Dermis microvascular lymphatic vessel endothelial cell (primary cell): ENCODE data around the gene SYCN. TPM values are rescaled to one million over a fixed set of nuclear protein-coding genes. Genes with fewer than 3 reads are reported as not detected.
A peak's percentile ranks its signal among the peaks of the same experiment; 100 is the strongest.
"Not testable (repeated sequence)": the region's sequence is repeated elsewhere in the genome, so short reads cannot be mapped to it uniquely, and the experiment has no call there.

ENCODE experiments used
- DNase-seq, 2 donors: peaks; one replicate each; pipeline versions ENCODE4 v3.0.0 to v3.0.0-alpha.2; 2010; ENCODE audit warnings: low read depth in 2 of 2
- total RNA-seq: library from RNA; depleted of rRNA; stranded (reverse); fragments of >200 nt; gene quantifications from 2 replicates; pipeline ENCODE4 v1.2.1, GENCODE V29; 2014

The SYCN gene
- total RNA-seq, 1 donor from 2014 or later = not detected

DNA sequence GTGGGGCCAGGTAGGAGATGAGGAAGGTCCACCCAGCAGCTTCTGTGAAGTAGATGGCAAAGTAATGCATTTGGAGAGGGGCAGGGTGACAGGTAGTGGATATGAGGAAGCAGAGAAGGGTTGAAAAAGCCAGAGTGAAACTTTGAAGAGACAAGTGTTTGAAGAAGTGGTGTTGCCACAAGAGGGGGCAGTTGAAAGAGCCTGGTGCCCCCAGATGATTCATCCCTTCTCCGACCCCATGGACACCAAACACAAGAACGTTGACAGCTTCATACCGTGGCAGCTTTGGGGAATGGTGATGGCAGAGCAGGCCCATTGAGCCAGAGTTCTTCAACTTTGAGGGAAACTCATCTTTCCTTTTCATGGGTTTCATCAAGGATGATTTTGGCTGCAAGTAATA lies 20.8 kb upstream of the SYCN start:
- DNase-seq = no peak

- DNase-seq = peak in 1 of 2 donors; percentile 41
Measured at GRCh38 chr19:39223703-39224279, 19.7 kb upstream of the SYCN start.

- not testable (repeated sequence) for DNase-seq
Measured at GRCh38 chr19:39219108-39219507, 15.0 kb upstream of the SYCN start.

GRCh38 chr19:39218230-39219007 lies 14.4 kb upstream of the SYCN start:
- no peak for DNase-seq

GRCh38 chr19:39217094-39217493 lies 13.0 kb upstream of the SYCN start:
- no peak for DNase-seq

- not testable (repeated sequence) for DNase-seq
Measured at GRCh38 chr19:39215323-39215722, 11.3 kb upstream of the SYCN start.

DNA sequence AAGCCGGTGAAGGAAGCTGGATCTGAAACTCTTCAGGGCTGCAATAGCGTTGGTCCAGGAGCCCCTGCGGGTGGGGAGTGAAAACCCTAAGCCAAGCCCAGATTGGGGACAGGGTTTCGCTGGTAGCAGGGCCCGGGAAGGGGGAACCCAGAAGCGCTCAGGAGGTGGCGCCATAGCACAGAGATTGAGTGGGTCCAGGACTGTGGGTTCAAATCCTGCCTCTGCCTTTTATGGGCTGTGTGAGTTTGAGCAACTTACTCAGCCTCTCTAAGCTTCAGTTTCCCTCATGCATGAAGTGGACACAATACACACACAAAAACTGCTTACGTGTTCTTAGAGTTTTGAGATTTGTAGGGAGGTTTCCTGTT lies 8.3 kb upstream of the SYCN start:
- DNase-seq = peak in 1 of 2 donors; percentile 17

DNA sequence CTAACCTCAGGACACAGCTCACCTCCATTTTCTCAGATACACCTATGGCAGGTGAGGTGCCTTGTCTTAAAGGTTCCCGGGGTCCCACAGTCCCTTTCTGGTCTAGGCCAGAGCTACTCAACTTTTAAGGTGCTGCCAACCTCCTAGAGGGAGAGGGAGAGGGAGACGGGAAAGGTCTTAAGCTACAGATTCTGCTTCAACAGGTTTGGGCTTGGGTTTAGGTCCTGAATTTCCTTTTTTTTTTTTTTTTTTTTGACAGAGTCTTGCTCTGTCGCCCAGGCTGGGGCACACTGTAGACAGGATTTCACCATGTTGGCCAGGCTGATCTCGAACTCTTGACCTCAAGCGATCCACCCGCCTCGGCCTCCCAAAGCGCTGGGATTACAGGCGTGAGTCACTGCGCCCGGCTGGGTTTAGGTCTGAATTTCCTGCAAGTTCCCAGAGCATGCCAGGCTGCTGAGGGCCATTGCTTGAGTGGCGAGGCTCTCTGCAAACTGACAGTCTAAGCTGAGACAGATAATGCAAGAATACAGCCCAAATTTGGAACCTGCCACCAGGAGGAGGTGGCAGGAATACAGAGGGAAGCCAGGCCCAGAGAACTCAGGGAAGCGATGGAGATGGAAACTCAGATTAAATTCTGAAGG lies 7.8 kb upstream of the SYCN start:
- DNase-seq = no peak

DNA sequence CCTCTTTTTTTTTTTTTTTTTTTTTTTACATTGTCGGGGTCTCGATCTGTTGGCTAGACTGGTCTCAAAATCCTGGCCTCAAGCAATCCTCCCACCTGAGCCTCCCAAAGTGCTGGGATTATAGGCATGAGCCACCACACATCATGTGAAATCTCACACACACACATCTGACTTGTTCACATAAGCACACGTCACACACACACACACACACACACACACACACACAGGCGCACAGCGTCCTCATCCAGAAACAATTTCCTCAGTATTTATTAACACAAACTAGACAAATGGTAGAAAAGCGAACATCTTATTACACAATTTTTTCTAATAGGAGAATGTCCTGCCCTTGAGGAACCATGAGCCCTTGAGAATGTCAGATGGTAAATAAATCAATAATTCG lies 5.1 kb upstream of the SYCN start:
- DNase-seq = no peak

DNA sequence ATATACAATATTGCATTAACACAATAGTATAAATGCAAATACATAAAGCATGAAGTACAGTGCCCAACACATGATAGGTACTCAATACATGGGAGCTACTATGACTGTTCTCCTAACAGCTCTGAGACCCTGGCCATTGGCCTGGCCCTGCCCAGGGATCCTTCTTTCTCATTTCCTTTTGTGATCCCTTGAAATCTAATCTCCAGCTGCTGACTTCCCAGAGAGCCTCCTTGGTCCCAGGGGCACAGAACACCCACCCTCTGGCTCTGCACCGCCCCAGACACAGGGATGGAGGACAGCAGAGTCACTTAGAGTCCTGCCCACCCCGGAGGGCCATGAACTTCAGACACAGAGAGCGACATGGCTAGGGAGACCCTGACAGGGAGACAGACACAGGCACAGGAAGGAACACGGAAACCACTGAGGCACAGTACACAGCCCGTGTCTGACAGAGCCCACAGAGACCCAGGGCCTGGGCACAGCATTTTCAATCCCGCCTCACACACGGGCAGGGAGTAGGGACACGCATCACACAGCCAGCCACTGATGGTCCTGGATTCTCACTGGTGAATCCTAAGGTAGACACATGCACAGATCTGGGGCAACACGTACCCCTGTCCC lies 4.2 kb upstream of the SYCN start:
- DNase-seq = no peak

DNA sequence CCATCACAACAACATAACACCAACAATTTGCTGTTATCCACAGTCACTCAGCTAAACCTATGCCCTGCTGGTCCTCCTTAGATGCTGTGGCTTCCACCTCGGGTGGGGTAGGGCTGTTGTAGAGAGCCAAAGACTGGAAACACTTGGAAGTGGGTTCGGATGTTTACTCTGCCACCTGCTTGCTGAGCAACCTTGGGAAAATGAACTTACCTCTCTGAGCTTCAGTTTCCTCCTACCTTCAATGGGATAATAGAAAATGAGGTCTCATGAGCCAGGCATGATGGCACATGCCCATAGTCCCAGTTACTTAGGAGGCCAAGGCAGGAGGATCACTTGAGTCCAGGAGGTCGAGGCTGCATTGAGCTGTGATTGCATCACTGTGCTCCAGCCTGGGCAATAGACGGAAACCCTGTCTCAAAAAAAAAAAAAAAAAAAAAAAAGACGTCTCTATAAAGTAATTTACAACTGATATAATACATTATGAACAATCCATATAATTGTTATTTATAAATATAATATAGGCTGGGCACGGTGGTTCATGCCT lies 3.3 kb upstream of the SYCN start:
- DNase-seq = no peak

GRCh38 chr19:39206122-39206521 lies 2.1 kb upstream of the SYCN start:
- DNase-seq = no peak

DNA sequence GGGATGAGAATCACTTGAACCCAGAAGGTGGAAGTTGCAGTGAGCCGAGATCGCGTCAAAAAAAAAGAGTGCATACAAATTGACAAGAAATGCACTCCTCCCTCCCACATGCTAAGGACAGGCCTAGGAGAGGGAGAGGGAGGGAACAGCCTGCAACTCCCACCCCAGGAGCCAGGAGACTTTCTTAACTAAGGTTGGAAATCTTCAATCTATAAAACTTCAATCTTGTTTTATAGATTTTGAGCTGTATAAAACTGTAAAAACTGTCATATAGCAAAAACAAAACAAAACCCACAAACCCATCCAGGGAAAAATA lies 1.3 kb upstream of the SYCN start:
- no peak for DNase-seq

DNA sequence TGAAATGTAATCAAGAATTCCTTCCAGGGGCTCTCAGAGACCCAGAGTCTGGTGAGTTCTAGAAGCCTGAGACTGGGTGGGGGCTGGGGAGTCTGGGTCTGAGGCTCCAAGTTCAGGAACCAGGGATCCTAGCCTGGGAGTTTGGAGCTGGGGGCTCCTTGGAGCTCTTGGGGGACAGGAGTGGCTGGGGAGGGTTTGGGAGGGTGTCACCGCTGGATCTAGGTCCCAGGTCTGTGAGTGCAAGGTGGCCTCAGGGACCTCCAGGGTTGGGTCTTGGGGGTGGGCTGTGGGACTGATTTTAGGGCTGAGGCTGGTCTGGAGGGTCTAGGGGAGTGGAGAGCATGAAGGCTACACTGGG lies 1.1 kb downstream of the SYCN start:
- no peak for DNase-seq

DNA sequence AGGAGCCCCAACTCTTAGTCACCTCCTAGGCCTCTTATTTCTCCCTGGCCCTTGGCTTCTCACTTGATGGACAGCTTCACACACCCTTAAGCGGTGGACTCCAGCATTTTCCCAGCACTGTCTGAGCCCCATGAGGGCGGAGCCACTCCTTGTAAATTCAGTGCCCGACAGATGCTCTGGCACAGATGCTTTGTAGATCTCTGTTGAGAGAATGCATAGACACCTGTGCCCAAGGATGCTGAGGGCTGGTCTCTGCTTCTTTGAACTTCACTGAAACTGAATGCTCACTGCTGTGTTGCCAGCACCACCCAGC lies 3.3 kb downstream of the SYCN start:
- DNase-seq = no peak

- DNase-seq = no peak
Measured at GRCh38 chr19:39200066-39200802, 3.8 kb downstream of the SYCN start.

DNA sequence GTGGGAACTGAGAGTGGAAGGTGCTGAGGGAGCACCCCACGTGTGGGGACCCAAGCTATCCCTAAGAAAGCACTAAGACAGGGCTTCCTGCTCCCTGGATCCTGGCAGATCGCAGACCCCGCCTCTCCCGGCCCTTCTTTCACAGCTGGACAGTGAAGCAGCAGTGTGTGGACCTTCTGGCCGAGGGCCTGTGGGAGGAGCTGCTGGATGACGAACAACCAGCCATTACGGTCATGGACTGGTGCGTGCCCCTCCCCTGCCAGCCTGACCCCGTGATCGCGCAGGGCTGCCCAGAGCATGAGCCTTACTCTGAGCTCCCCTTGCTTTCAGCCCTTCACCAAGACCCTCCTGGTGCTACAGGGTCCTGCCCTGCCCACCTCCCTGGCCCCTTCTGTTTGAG lies 5.0 kb downstream of the SYCN start:
- DNase-seq = peak in 1 of 2 donors; percentile 36

DNA sequence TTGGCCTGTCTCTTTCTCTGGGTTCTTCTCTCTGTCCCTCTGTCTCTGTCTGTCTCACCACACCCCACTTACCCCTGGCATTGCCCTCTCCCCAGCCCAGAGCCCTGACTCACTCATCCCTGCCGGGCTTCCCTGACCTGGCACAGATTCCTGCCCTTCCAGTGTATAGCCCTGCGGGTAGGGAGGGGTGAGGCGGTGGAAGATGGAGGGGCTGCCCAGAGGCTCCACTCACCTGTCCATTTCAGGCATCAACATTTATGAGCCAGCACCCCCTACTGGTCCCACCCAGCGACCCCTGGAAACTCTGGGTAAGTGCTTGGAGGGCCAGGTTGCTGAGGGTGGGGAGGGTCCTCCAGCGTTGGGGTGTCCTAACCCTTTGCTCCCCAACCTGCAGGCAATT lies 6.3 kb downstream of the SYCN start:
- no peak for DNase-seq

DNA sequence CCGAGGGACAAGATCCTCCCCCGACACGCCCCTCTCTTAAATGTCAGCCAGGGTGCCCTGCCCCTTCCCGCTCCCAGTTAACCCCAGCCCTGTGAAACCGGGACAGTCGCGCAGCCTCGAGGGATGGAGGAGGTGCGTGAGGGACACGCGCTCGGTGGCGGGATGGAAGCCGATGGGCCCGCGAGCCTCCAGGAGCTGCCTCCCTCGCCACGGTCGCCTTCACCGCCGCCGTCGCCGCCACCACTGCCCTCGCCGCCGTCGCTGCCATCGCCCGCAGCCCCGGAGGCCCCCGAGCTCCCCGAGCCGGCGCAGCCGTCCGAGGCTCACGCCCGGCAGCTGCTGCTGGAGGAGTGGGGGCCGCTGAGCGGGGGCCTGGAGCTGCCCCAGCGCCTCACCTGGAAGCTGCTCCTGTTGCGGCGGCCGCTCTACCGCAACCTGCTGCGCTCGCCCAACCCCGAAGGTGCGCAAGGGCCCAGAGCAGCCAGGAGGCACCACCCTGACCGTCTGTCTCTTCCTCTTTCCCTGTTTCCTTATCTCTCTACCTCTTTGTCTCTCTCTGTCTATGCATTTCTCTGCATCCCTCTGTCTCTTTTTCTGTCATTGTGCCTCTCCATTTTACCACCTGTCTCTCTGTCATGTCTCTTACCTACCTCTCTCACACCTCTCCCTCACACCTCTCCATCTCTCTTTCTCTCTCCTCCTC lies 7.1 kb downstream of the SYCN start, which contains the start of gene NCCRP1:
Gene NCCRP1 (plus strand): TSS at position 105 of the 703 bp plus-strand sequence. CDS start 19 bp downstream, at position 124.
- DNase-seq = no peak

DNA sequence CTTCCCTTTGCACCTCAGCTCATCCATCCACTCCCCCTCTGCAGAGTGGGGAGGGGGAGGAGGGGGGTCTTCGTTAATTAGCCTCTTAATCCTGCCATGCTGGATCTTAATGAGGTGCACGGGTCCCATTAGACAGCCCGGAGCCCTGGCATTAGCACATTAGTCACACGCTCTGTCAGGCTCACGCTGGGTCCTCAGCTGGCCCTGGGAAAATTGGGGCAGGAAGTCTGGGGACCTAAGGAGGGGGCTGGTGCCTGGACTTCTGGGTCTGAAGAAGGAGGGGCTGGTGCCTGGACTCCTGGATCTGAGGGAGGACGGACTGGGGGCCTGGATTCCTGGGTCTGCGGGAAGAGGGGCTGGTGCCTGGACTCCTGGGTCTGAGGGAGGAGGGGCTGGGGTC lies 7.7 kb downstream of the SYCN start:
- no peak for DNase-seq

GRCh38 chr19:39195755-39196154 lies 8.3 kb downstream of the SYCN start:
- DNase-seq = no peak
